ENCODE measurements around the gene CCNA2. TPM values are rescaled to one million over a fixed set of nuclear protein-coding genes. Genes with fewer than 3 reads are reported as not detected.

CCNA2 gene
- total RNA-seq = 2.5 and 43.2 TPM in 2 replicates

DNA sequence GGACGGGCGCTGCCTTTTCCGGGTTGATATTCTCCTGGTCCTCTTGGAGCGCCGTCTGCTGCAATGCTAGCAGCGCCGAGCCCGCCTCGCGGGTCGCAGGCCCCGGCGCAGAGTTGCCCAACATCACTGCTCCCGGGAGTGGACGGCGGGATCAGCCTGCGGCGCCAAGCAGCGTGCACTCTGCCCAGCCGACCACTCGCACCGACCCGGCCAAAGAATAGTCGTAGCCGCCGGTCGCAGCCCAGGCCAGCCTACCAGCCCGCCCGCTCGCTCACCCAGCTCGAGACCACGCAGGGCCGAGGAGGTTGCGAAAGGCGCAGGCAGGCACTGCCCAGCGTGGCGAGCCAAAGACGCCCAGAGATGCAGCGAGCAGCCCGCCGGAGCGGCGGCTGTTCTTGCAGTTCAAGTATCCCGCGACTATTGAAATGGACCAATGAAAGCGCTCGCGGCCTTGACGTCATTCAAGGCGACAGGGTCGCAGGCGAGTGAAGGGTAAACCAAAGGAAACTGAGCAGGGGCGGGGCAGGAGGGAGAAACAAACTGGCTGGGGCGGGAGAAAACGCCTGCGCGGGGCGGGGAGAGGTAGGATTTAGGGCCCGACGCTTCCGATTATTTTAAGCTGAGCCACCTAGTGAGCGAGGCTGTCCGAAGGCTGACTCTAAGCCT is at the start of gene CCNA2:
TSS of gene CCNA2 (minus strand) at position 379 of the 666 bp plus-strand sequence. CDS start at position 124, 255 bp downstream.
- peak; percentile 92 for DNase-seq (ENCODE audit: low read depth)

DNA sequence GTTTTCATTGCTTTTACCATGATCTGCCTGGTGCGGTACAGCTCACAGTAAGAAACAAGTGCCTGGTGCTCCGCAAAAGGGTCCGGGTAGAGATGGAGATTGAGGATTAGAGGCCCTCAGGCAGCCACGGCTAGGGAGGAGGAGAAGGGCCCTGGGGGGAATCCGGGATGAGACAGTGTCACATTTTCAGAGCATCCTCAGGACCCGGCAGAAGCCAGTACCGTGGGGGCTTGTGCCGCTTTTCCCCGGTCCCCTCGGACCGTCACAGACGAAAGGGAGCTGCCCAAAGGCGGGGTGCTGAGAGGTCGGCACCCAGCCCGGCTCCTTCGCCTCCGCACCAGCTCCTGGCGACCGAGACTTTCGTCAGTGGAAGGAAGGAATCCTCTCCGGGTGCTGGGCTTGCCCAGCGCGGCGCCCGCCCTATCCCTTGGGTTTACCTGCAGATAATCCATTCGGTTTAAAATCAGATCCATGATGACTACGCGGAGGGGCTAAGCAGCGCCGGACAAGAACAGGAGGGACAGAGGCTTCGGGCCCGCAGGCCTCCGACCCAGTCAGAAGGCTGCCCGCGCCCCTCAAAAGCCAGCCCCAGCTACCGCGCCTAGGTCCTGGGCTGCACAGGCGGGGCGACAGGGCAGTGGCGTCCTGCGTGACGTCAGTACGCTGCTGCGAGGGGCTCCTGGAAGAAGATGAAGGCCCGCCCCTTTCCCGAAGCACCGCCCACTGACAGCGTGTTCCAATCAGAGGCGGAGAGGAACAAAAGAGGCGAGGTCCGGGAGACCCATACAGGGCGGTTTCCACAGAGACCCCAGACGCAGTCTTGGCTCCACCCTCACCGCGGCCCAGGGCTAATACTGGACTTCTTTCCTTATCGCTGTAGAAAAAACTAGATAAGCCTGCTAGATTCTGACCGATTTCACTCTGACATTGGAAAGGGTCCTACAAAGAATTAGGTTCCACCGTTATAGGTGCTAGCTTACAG is 46.4 kb upstream of the CCNA2 start, which contains the start of gene BBS7:
TSS of gene BBS7 (minus strand) at position 634 of the 982 bp plus-strand sequence. CDS start at position 473, 161 bp downstream.
- peak; percentile 91 for DNase-seq (ENCODE audit: low read depth)

DNA sequence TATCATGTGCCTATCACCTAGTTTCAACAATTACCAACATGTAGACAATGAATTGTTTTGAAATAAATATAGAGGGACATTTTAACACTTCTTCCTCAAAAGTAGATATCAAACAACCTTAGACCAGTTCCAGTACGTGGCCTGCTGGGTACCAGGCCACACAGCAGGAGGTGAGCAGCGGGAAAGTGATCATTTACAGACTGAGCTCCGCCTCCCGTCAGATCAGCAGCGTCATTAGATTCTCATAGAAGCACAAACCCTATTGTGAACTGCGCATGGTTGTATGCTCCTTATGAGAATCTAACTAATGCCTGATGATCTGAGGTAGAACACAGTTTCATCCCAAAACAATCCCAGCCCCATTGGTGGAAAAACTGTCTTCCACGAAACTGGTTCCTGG is 40.1 kb upstream of the CCNA2 start:
- DNase-seq (ENCODE audit: low read depth) = peak; percentile 18

DNA sequence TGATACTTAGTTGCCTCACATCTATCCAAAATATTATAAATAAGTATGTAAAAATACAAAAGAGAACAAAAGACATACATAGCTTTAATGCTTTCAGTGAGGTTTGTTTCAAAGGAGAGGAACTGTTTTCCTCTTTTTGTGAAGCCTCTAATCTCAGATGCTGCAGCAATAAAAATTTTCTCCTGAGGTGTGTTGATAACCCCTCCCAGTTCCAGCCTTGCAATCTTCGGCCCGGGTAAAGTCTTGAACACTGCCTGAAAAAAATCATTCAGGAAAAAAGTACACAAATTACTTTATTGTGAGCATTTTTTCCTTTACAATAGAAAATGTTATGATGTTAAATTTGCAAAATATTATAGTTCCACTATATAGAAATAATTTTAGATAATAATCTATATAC is 37.7 kb upstream of the CCNA2 start:
- DNase-seq (ENCODE audit: low read depth) = no peak

DNA sequence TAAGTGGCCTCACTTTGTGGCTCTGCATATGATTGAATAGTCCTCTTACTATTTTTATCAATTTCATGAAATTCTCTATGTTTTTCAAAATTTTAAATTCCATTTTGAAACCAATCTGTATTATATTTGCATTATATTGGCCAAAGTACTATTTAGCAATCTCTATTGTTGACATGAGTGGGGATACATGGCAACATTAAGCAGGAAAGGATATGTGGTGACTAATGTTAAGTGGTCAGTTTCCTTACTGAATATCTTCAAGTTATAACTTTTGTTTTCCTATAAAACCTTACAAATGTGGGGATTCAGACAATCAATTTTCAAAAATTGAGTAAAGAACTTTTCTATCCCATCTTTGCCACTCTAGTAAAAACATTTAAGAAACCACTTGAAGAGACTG is 36.4 kb upstream of the CCNA2 start:
- no peak for DNase-seq (ENCODE audit: low read depth)

DNA sequence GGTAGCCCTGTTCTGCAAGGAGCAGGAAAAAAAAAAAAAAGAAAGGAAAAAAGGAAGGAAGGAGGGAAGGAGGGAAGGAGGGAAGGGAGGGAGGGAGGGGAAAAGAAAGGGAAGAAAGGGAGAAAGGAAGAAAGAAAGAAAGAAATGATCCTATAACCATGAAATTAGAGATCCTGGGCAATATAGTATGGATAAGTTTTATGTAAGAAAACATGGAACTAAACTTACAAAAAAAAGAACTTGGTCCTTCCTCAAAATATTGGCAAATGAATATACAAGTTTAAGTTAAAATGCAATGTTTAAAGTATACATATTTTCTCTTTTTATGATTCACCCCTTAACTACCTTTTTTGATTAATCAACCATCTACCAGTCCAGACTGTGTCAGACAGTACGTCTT is 27.7 kb upstream of the CCNA2 start:
- no peak for DNase-seq (ENCODE audit: low read depth)

DNA sequence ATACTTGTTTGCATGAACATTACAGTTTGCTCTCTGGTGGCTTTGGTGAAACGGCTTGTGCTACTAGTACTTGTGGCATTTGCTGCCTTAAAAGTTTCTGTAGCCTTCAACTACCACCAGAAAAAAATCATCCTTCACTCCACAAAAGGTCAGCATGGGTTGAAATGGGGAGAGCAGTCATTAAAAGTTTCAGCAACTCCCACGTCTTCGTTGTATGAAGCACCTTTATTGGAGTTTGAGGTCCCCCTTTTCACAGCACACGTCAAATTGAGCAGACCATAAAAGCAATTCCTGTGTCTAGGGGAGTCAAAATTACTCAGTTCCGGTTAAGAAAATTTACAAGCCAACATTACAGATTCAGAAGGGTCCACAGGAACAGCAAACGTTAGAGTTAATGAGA is 23.0 kb upstream of the CCNA2 start:
- no peak for DNase-seq (ENCODE audit: low read depth)

DNA sequence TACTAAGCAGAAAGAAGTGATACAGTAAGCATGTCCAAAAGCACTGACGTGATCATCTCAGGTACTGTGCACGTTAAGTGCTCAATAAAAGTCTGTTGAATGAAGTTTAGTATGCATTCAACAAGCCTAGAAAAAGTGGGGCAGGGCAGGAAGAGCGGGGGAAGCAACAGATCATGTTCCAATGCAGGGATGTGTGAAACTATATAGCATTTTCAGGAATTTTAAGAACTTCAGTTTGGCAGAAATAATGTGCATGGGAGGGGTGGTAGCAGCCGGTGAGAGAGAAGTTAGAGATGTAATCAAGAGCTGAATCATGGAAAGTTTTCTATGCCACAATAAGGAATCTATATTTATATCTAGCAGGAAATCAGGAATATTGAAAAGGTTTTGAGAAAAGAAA is 19.2 kb upstream of the CCNA2 start:
- no peak for DNase-seq (ENCODE audit: low read depth)

DNA sequence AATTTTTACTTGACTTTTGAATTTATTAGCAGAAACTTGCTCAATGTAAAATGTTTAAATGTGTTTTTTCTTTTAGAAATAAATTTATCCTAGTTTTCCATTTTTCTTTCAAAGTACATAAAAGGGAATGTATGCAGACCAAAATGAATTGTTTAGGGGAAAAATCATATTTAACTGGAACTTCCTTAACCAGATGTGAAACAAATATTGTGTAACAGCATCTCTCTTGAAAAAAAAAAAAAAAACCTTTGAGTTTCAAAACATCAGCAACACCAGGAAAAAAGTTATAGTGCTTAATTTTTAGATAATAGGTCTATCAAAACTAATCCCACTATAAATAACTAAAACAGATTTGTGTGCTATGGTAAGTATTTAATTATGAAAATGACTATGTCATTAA is 14.5 kb upstream of the CCNA2 start:
- no peak for DNase-seq (ENCODE audit: low read depth)

DNA sequence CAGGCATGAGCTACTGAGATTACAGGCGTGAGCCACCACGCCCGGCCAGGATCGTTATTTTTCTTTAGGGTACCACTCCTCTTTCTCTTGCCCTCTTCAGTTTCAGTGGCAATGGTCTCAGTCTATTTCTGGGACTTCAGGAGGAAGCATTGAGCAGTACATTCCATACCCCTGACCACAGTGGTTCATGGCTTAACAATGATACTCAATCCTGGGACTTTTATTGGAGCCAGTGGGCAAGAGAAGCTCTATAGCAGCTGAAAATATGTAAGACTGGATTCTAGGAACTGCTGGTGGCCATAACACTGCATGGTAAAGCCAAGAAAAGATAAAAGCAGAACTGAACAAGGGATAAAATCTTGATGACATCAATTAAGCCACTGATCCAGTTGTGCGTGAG is 5.8 kb upstream of the CCNA2 start:
- DNase-seq (ENCODE audit: low read depth) = no peak

DNA sequence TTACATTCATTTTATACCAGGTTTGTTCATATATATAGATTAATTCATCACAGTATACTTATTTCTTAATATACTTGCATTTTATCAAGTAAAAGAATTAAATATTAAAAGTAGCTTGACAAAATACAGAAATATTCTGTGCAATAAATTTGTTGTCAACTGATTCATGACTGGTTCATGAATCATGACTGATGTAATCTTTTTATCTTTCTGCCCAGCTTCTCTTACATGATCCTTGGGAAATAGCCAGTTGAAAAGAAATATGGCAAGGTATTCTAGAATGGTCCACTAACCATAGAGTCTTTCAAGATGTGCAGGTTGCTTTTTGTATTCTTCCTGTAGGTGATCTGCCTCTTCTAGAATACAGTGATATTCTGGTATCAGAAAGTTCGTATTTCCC is 4.2 kb upstream of the CCNA2 start:
- peak; percentile 6 for DNase-seq (ENCODE audit: low read depth)

DNA sequence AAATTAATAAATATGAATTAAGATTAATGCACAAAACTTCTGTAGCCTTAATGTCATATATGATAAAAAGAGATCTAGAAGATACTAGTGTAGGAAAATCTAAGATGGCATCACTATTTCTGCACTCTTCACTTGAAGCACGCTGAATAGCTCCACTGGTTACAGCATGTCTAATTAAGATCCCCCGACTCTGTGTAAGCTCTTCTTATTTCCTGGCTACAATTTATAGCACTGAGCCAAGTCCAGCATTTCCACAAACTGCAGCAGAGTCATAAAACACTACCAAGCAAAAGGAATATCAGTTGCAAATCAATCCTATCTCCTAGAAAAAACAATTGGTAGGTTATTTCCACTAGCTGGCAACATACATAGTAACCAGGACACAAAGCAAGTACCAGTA is 1.3 kb upstream of the CCNA2 start:
- no peak for DNase-seq (ENCODE audit: low read depth)

DNA sequence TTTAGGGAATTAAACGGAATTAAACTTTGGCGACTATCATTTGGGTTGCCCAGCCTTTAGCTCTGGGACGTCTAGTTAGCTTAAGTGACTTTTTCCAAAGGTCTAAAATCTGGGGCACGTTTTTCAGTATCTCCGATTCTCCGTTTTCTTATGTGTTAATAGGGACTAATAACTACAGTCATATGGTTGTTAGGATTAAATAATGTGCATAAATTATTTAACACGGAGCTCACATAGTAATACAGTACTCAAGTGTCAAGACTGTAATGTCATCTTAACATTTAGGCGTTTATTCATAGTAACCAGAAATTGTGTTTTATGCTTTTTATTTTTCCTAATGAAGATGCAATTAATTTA is 466 bp upstream of the CCNA2 start:
- DNase-seq (ENCODE audit: low read depth) = no peak

DNA sequence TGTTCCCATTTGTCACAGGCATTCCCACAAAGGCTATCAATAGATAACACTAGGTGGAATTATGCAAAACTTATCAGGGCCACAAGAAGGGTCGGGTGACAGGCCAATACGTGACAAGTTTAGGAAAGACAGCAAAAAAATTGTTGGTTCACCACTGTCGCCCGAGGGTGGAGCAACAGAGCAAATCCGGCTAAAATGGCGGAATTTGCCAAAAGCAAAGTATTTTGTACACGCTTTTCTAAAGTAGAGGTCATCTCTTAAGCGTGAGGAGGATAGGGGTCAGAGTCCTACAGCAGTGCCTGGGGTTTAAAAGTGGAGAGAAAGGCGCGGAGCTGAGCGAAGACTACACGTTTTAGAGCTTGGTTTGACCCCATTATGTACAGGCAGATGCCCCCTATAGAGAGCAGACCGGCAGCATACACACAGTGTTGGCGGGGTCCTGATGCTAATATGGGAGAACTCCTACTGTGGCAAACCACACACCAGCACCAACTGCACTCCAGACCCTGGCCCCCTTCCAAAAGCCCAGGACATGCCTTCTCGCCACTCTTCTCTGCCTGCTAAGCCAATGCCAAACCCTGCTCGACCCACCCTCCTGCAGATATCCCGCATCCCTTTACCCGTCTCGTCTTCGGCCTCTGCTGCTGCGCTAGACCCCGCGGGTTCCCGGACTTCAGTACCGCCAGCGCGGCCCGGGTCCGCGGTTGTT is 733 bp downstream of the CCNA2 start:
- DNase-seq (ENCODE audit: low read depth) = no peak

DNA sequence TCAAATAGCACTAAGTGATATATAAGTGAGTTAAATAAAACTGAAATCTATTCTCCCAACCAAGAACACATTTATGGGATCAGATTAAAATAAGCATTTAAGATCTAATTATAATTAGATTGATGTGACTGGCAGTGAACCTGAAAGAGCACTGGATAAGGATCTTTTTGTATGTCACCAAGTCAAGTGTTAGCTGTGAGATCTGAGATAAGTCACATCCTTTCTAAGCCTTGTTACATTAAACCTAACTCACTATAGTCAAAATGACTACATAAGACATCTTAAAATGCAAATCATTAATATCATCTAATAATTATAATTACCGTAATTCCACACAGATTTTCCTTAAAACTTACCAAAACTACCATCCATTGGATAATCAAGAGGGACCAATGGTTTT is 1.6 kb downstream of the CCNA2 start:
- no peak for DNase-seq (ENCODE audit: low read depth)

DNA sequence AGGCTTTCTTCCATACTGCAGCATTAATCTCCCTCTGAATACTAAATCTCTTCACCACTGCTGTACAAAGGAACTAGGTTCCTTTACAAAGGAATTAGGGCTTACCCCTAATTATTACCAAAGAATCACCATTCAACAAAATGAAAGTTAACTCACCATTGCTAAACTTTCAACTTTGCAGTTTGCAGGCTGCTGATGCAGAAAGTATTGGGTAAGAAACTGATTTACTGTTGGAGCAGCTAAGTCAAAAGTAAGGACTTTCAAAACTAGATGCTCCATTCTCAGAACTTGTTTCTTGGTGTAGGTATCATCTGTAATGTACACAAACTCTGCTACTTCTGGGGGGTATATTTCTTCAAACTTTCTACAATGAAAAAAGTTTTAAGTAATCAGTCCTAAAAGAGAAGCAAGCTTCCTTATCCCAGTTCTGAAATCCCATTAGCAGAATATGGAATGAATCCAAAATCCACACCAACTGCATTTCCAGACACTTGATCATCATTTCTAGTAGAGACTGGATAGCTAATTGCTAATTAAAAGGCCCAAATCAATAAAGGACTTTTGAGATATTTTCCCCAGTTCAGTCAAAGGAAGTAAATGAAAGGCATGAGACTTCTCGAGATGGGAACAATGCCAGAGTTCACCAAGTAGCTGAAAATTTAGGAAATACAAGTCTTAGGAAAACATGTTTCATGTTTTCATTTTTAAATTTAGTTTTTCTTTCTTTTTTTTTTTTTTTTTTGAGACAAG is 4.3 kb downstream of the CCNA2 start:
- DNase-seq (ENCODE audit: low read depth) = peak; percentile 79

DNA sequence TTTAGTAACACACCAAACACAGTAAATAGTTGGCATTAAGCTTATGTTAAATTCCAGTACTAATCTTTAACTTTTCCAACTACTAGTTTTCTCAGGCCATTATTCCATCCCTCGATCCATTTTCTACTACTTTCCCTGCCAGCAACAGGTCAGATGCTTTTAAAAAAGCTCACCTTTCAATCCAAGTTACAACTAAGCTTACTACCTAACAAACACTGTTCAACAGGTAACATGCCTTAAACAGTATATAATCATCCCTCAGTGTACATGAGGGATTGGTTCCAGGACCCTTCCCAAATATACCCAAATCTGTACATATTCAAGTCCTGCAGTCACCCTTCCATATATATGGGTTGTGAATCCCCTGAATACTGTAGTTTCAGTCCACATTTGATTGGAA is 5.5 kb downstream of the CCNA2 start:
- DNase-seq (ENCODE audit: low read depth) = no peak

DNA sequence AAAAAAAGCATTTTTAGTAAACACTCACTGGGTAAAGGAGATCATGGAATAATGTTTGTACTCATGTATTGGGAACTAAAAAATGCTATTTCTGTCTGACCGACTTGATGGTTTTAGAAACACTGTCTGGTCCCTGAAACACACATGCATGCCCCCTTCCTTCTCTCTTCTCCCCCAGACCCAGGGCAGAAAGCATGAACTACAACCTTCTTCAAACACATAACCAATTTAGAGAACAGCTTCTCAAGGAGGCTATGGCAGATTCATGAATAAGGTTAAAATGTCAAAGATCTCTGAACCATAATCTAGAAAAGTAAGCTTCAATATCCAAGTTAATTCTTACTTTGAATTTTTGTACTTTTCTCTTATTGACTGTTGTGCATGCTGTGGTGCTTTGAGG is 6.0 kb downstream of the CCNA2 start:
- no peak for DNase-seq (ENCODE audit: low read depth)

DNA sequence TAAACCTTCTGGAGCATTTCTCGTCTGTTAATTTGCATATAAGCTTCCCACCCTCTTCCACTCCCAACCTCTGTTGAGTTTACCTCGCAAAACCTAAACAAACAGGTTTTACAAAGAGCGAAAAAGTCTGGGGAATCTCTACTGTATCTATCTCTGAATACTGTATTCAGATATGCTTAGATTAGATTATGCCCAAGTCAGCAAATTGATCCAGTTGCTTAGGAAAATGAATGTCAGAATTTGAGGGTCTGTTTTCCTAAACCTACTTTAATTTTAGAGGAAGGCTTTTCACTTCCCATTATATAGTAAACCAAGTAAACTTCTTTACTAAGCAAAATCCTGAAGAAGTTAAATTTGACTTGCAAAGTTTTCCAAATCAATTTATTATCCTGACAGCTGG is 6.7 kb downstream of the CCNA2 start:
- no peak for DNase-seq (ENCODE audit: low read depth)

DNA sequence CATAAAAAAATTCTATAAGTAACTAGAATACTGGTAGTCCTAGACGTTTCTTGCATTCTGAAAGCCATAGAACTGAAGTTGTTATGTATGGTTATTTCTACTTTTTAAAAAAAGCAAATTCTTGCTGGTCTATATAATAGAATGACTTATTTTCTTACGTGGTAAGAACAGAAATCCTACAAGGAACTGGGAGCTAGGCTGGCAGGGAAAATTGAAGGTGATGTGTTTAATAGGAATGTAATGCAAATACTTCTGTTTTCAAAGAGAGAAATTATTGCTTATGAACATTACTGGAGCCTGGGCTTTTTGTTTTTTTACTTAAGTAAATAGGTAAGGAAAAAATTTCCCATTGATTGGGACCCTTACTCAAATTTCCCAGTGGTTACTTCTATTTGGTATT is 8.9 kb downstream of the CCNA2 start:
- DNase-seq (ENCODE audit: low read depth) = no peak

DNA sequence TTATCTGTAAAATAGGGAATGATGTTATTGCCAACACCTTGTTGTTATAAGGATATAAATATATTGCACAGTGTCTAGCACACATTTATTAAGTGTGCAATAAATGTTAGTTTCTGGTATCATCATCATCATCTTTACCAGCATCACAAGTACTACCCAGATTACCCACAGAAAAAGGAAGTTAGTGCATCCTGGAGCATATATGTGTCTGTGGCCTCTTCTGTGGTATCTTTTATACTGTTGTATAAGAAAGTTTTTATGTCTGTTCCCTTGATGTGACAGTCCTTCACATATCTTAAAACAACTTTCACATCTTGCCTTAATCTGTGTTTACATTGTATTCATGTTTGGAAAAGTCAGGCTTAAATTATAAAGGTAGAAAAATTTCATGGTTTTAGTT is 12.6 kb downstream of the CCNA2 start:
- DNase-seq (ENCODE audit: low read depth) = no peak

DNA sequence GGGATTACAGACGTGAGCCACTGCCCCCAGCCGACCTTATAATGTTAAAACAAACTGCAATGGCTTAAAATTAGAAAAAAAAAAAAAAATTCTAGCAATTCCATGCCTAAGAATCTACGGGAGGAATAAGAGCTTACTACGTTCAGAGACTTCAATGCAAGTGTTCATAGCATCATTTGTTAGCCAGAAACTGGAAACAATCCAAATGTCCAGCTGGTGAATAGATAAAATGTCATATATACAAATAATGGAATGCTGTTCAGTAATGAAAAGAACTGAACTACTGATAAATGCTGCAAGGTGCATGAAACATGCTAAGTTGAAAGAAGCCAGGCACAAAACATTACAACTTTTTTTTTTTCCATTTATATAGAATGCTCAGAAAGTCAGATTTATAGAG is 17.3 kb downstream of the CCNA2 start:
- no peak for DNase-seq (ENCODE audit: low read depth)

All from renal cortical epithelial cell (primary cell).